K562 (cell line): Measurements from ENCODE around the gene SARS1. TPM values are rescaled to one million over a fixed set of nuclear protein-coding genes. Genes with fewer than 3 reads are reported as not detected.

Source experiments
- ATAC-seq: fragments of 200-7000 bp; cut with Tn5 transposase; 3 replicates; pipeline ENCODE4 v1.9.1; 2020; ENCODE audit warnings: moderate library complexity
- BruUV-seq: library from RNA; stranded (reverse); fragments of 400-500 nt; replicated peaks from 2 replicates; lab custom pipeline; 2021; lab: Mats Ljungman, UMichigan
- CTCF ChIA-PET: fragments of 300-600 bp; formaldehyde crosslinking; extraction: SDS; loops from one replicate; lab custom pipeline; 2021; ENCODE audit warnings: low intra/inter-chr PET ratio; lab: Yijun Ruan, JAX
- POLR2A ChIA-PET: fragments of 300-600, 350-650 bp; sonication (Branson Sonifier 250); formaldehyde crosslinking; extraction: SDS; loops from one replicate; lab custom pipeline; 2021; ENCODE audit warnings: antibody characterized with exemption, inconsistent platforms; lab: Yijun Ruan, JAX
- DNase-seq, 4 experiments: peaks; one replicate each; pipeline versions ENCODE4 v3.0.0 to v3.0.0-alpha.2; 2011 to 2018; ENCODE audit warnings: low spot score in 3 of 4, mixed read lengths in 3 of 4; ENCODE audit errors: extremely low read depth in 1 of 4
- FAIRE-seq: peaks from 2 replicates; lab custom pipeline; 2011; peaks lifted over from hg19 to GRCh38; lab: Jason Lieb, UNC
- H2AFZ ChIP-seq: 2 replicates; pipeline ENCODE4 v1.6.0; 2011; ENCODE audit warnings: low read depth, low read length, control low read depth, inconsistent platforms
- H3K27ac ChIP-seq: fragments of 200-600 bp; 3 replicates; pipeline ENCODE4 v1.8.0; 2011; ENCODE audit warnings: low read depth, mild to moderate bottlenecking, control low read depth, inconsistent platforms, low read length, moderate library complexity, mixed read lengths; ENCODE audit errors: extremely low read depth
- H3K27me3 ChIP-seq, 2 experiments: fragments of 300-600 bp in 1 of 2; 2 replicates in 1 of 2; 3 replicates in 1 of 2; pipeline versions ENCODE4 v1.6.0 to v1.8.0; 2011; ENCODE audit warnings: inconsistent platforms in 2 of 2, low read length in 2 of 2, mild to moderate bottlenecking in 1 of 2, mixed read lengths in 1 of 2, moderate library complexity in 1 of 2; ENCODE audit not compliant: control insufficient read depth in 2 of 2, insufficient read depth in 2 of 2
- H3K36me3 ChIP-seq: fragments of 300-600 bp; 3 replicates; pipeline ENCODE4 v1.8.0; 2011; ENCODE audit warnings: mild to moderate bottlenecking, low read length, inconsistent platforms; ENCODE audit not compliant: control insufficient read depth, insufficient read depth
- H3K4me1 ChIP-seq, 2 experiments: fragments of 200-600 bp in 1 of 2; replicated peaks in 1 of 2; 2 replicates in 1 of 2; 3 replicates in 1 of 2; pipeline versions ENCODE4 v1.5.1 to v1.8.0; 2011; ENCODE audit warnings: inconsistent platforms in 2 of 2, low read length in 2 of 2, mild to moderate bottlenecking in 1 of 2, mixed read lengths in 1 of 2, moderate library complexity in 1 of 2; ENCODE audit not compliant: control insufficient read depth in 2 of 2, insufficient read depth in 2 of 2
- H3K4me2 ChIP-seq: 2 replicates; pipeline ENCODE4 v1.6.1; 2011; ENCODE audit warnings: low read length, control low read depth, inconsistent platforms, mixed read lengths; ENCODE audit not compliant: insufficient read depth
- H3K4me3 ChIP-seq: fragments of 200-600 bp; sonication (generic), shearing (Covaris generic); 2 replicates; pipeline ENCODE4 v1.5.1; 2016; ENCODE audit warnings: control low read depth, inconsistent platforms
- H3K79me2 ChIP-seq: fragments of 200-600 bp; 3 replicates; pipeline ENCODE4 v1.8.0; 2011; ENCODE audit warnings: low read length, inconsistent platforms; ENCODE audit not compliant: control insufficient read depth, insufficient read depth
- H3K9ac ChIP-seq, 2 experiments: 2 replicates each; pipeline versions ENCODE4 v1.6.0 to v1.6.1; 2011; ENCODE audit warnings: low read depth in 2 of 2, low read length in 2 of 2, control low read depth in 1 of 2, inconsistent platforms in 1 of 2, mild to moderate bottlenecking in 1 of 2, mixed read lengths in 1 of 2; ENCODE audit not compliant: insufficient read depth in 1 of 2
- H3K9me1 ChIP-seq: one replicate; pipeline ENCODE4 v1.6.0; 2011; ENCODE audit warnings: inconsistent platforms, mild to moderate bottlenecking, low read length, moderate library complexity; ENCODE audit not compliant: control insufficient read depth, insufficient read depth
- H3K9me3 ChIP-seq: replicated peaks from 2 replicates; pipeline ENCODE4 v1.5.1; 2011; ENCODE audit warnings: low read depth, low read length, inconsistent platforms; ENCODE audit not compliant: control insufficient read depth, insufficient read depth
- H4K20me1 ChIP-seq: replicated peaks from 2 replicates; pipeline ENCODE4 v1.6.1; 2011; ENCODE audit warnings: low read length, inconsistent platforms, mixed read lengths; ENCODE audit not compliant: control insufficient read depth, insufficient read depth
- ARHGAP35 ChIP-seq: fragments of 450-650 bp; IDR thresholded peaks from 2 replicates; pipeline ENCODE4 v1.6.1; 2018; ENCODE audit not compliant: partially characterized antibody
- CCAR2 ChIP-seq: fragments of 200-400 bp; formaldehyde crosslinking; IDR thresholded peaks from 2 replicates; pipeline ENCODE4 v1.6.1; 2017; ENCODE audit warnings: mild to moderate bottlenecking, low read depth, low read length
- ELF4 ChIP-seq: fragments of 450-650 bp; formaldehyde crosslinking; IDR thresholded peaks from 2 replicates; pipeline ENCODE4 v1.4.0; 2022; ENCODE audit warnings: missing genetic modification characterization
- FOXJ2 ChIP-seq: fragments of 200-800 bp; sonication (Bioruptor generic); IDR thresholded peaks from 2 replicates; pipeline ENCODE4 v1.6.1; 2016; ENCODE audit warnings: missing genetic modification characterization, missing compliant biosample characterization
- MAZ ChIP-seq, 2 experiments: fragments of 450-650 bp in 1 of 2; sonication (generic) in 1 of 2; formaldehyde crosslinking; IDR thresholded peaks in 1 of 2; conservative IDR thresholded peaks in 1 of 2; 2 replicates each; pipeline versions ENCODE4 v1.4.0 to v1.5.0; 2020; ENCODE audit warnings: mild to moderate bottlenecking in 1 of 2, missing genetic modification reagents in 1 of 2
- NCOA1 ChIP-seq: fragments of 450-650 bp; IDR thresholded peaks from 2 replicates; pipeline ENCODE4 v1.6.1; 2016; ENCODE audit warnings: low read depth
- NKRF ChIP-seq: fragments of 450-650 bp; IDR thresholded peaks from 2 replicates; pipeline ENCODE4 v1.6.1; 2016; ENCODE audit warnings: borderline replicate concordance
- PCBP2 ChIP-seq: fragments of 200-400 bp; formaldehyde crosslinking; IDR thresholded peaks from 2 replicates; pipeline ENCODE4 v1.6.1; 2018; ENCODE audit warnings: low read length, low read depth, mild to moderate bottlenecking, moderate library complexity; ENCODE audit not compliant: poor library complexity, severe bottlenecking
- STAT5A ChIP-seq: IDR thresholded peaks from 2 replicates; pipeline ENCODE4 v1.6.1; 2012; ENCODE audit warnings: low read length, inconsistent platforms, borderline replicate concordance
- THAP12 ChIP-seq: fragments of 250-450 bp; sonication (Bioruptor Pico); IDR thresholded peaks from 2 replicates; pipeline ENCODE4 v1.9.0; 2021; ENCODE audit warnings: mild to moderate bottlenecking, inconsistent platforms
- USF2 ChIP-seq: sonication (generic); formaldehyde crosslinking; IDR thresholded peaks from 2 replicates; pipeline ENCODE4 v1.5.0; 2020; ENCODE audit warnings: missing genetic modification reagents
- XRCC5 ChIP-seq: fragments of 200-400 bp; formaldehyde crosslinking; IDR thresholded peaks from 2 replicates; pipeline ENCODE4 v1.6.1; 2017; ENCODE audit warnings: low read depth, mild to moderate bottlenecking, low read length
- ZNF212 ChIP-seq: fragments of 450-650 bp; formaldehyde crosslinking; IDR thresholded peaks from 2 replicates; pipeline ENCODE4 v1.4.0; 2020; ENCODE audit warnings: mild to moderate bottlenecking
- ZNF253 ChIP-seq: fragments of 250-450 bp; sonication (Bioruptor Pico); conservative IDR thresholded peaks from 2 replicates; pipeline ENCODE4 v1.6.1; 2021; ENCODE audit warnings: mild to moderate bottlenecking
- ZNF280B ChIP-seq: fragments of 250-450 bp; sonication (Bioruptor Pico); IDR thresholded peaks from 2 replicates; pipeline ENCODE4 v1.5.1; 2021; ENCODE audit warnings: mild to moderate bottlenecking
- WGBS: fragments of 100-300 bp; shearing (Covaris generic); methylation state at CpG from one replicate; pipeline ENCODE4 v1.1.6; 2016; ENCODE audit warnings: low coverage, mixed read lengths; ENCODE audit not compliant: insufficient coverage; ENCODE audit errors: missing lambda C conversion rate; 5-methylcytosine and 5-hydroxymethylcytosine counted together
- in situ Hi-C: fragments of 300-500 bp; cut with MboI; formaldehyde crosslinking; loops from 4 replicates; pipeline ENCODE4 v1.15.0; 2018; ENCODE audit warnings: inconsistent platforms, mixed read lengths
- intact Hi-C: fragments of 100-400 bp; cut with micrococcal nuclease; formaldehyde crosslinking; loops from 2 replicates; pipeline ENCODE4 v1.14.2; 2022
- polyA plus RNA-seq, 8 experiments: library from polyadenylated mRNA; depleted of rRNA in 4 of 8; stranded (reverse) in 5 of 8; unstranded in 3 of 8; fragments of >200 nt; fragmentation: Nextera tagmentation in 2 of 8; fragmentation: Illumina TruSeq in 1 of 8; extraction: Ambion mirVana in 2 of 8; extraction: Trizol in 1 of 8; gene quantifications; 2 replicates each; pipeline versions ENCODE4 v1.2.1 to v1.2.3, GENCODE V29; 2011 to 2014; ENCODE audit warnings: inconsistent platforms in 1 of 8, missing spikeins in 1 of 8
- total RNA-seq, 7 experiments: library from RNA; depleted of rRNA in 6 of 7; stranded (reverse); fragments of >200 nt in 6 of 7; fragmentation: Illumina TruSeq in 2 of 7; extraction: Trizol in 2 of 7; gene quantifications; 2 replicates each; pipeline versions ENCODE4 v1.2.1 to v1.2.3, GENCODE V29; 2011 to 2021; ENCODE audit warnings: low replicate concordance in 1 of 7

The SARS1 gene
- total and polyA plus RNA-seq, 9 of the 15 experiments (the other 6 are each of a cell fraction or from before 2014, with no cell fraction given), result 221 to 623 (median 254) TPM

GRCh38 chr1:109181085-109181806 lies 32.5 kb upstream of the SARS1 start:
- peak overlapping the region; percentile 64 for H2AFZ ChIP-seq
- peaks cover 26 to 28% of the 10 kb centered on the region in 2 experiments for H3K4me1 ChIP-seq
- ChIA-PET POLR2A (interaction anchor here (0.6 to 3.7 kb wide), 8 partner anchors 9 to 1322 kb away, joined by 3 to 12 read pairs (median 3); partner anchors contain the start of gene PSRC1), CTCF (no interaction called here)
- H3K79me2 ChIP-seq, result no peaks in the 10 kb centered on the region
- no peaks in the 10 kb centered on the region for H3K36me3 ChIP-seq
- FAIRE-seq (peak; percentile 77), DNase-seq (peak; percentile 40 to 90 (median 64)), ATAC-seq (peak; percentile 81)
- H3K4me3 ChIP-seq, result no peak overlapping the region
- no peaks in the 10 kb centered on the region for H3K9me1 ChIP-seq
- in situ Hi-C loops, result no loop called here
- BruUV-seq, result no TSS peak
- H4K20me1 ChIP-seq, result no peaks in the 10 kb centered on the region
- intact Hi-C loops, result no loop called here
- H3K27ac ChIP-seq, result peak overlapping the region; percentile 42
- WGBS, result 0% methylated on average over 4 of the region's 4 CpGs
- H3K9me3 ChIP-seq, result no peaks in the 10 kb centered on the region
- 0 out of 4 replicates have a peak overlapping the region, but pooled peaks of 1 of the 2 experiments have one; percentile 1 for H3K9ac ChIP-seq
- H3K4me2 ChIP-seq, result peak overlapping the region; percentile 53
- H3K27me3 ChIP-seq, result no peaks in the 10 kb centered on the region
- TF ChIP-seq STAT5A, result peak; percentile 54; the same call in 1 of the 2 replicates
- TF ChIP-seq ZNF212 (CRISPR knock-in tag), result no peak
- TF ChIP-seq MAZ (CRISPR knock-in tag; conservative IDR thresholded peaks at IDR 0.05 in 1 of 2, IDR thresholded peaks at IDR 0.05 in 1 of 2), result peak in 1 of 2 experiments; percentile 43; a peak in 1 of 4 replicates
- no peak for TF ChIP-seq NCOA1
- no peak for TF ChIP-seq ARHGAP35
- no peak for TF ChIP-seq XRCC5
- TF ChIP-seq ZNF253 (CRISPR knock-in tag), result no peak
- TF ChIP-seq ELF4, result no peak
- TF ChIP-seq ZNF280B (CRISPR knock-in tag), result no peak
- TF ChIP-seq USF2, result no peak
- no peak for TF ChIP-seq FOXJ2 (tag)
- TF ChIP-seq NKRF, result no peak
- no peak for TF ChIP-seq PCBP2
- TF ChIP-seq CCAR2, result no peak
- no peak for TF ChIP-seq THAP12 (CRISPR knock-in tag)
